T-helper 17 cell (primary cell): Measurements from ENCODE around the gene RER1. TPM values are rescaled to one million over a fixed set of nuclear protein-coding genes. Genes with fewer than 3 reads are reported as not detected.
A peak's percentile ranks its signal among the peaks of the same experiment; 100 is the strongest.
"Not testable (repeated sequence)": the region's sequence is repeated elsewhere in the genome, so short reads cannot be mapped to it uniquely, and the experiment has no call there.

Experiments used
- ATAC-seq: fragments of 150-1000 bp; cut with Tn5 transposase; 2 replicates; pipeline ENCODE4 v1.10.0; 2021; ENCODE audit warnings: mild to moderate bottlenecking, moderate library complexity
- DNase-seq, 3 donors: peaks; one replicate each; pipeline versions ENCODE4 v3.0.0 to v3.0.0-alpha.2; 2020 to 2021
- H3K9me3 ChIP-seq: one replicate; pipeline ENCODE4 v1.7.0; 2013; ENCODE audit warnings: low read length, mild to moderate bottlenecking; ENCODE audit not compliant: control insufficient read depth, poor library complexity, severe bottlenecking
- H3K27ac Mint-ChIP-seq: one replicate; pipeline ENCODE4 v1.8.0; 2022; ENCODE audit warnings: mild to moderate bottlenecking, moderate library complexity, mixed read lengths
- H3K27me3 Mint-ChIP-seq: one replicate; pipeline ENCODE4 v1.8.0; 2022; ENCODE audit warnings: mixed read lengths
- H3K36me3 Mint-ChIP-seq: one replicate; pipeline ENCODE4 v1.8.0; 2022; ENCODE audit warnings: low read depth, mixed read lengths
- H3K4me1 Mint-ChIP-seq: one replicate; pipeline ENCODE4 v1.8.0; 2022; ENCODE audit warnings: mild to moderate bottlenecking, mixed read lengths
- H3K4me3 Mint-ChIP-seq: one replicate; pipeline ENCODE4 v1.8.0; 2022; ENCODE audit warnings: mild to moderate bottlenecking, moderate library complexity, mixed read lengths
- total RNA-seq, 4 donors: library from RNA in 2 of 4; stranded (reverse) in 2 of 4; gene quantifications; one replicate each; pipeline ENCODE4 v1.2.3 and lab custom pipeline; 2022 to 2026

The RER1 gene
- total RNA-seq, 2 donors from 2014 or later, result 68.4 to 70.0 TPM

DNA sequence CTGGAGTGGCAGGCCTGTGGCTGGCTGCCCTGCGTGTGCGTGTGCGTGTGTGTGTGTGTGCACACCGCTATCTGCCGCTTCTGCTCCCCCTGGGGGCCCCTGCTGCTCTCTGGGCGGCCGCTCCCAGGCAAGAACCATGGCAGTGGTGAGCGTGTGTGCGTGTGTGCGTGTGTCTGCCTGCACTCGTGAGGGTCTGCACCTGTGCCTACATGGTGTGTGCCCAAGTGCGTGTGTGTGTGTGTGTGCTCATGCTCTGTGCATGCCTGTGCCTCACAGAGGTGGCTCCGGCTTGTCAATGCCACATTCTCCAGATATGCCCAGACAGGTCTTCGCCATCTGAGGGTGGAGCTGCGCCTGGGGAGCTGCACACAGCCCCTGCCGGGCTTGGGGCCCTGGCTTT, 39.5 kb downstream of the RER1 start:
- no peak overlapping the region for H3K4me3 Mint-ChIP-seq

DNA sequence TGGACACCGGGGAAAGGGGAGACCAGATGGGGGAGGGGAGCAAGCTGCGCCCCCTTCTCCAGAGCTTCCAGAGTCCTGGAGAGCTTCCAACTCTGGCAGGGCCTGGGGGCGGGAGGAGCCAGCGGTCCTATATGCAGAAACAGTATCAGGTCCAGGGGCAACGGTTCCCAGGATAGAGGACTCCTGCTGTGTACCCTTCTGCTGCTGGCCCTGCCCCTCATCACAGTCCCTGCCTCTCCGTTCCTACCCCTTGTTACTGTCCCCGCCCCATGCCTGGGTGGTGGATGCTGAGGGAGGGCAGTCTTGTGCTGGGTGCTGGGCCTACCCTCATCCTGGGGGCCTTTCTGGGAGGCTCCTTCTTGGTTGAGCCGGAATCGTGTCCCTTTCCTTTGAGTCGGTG, 39.9 kb downstream of the RER1 start:
- no peaks in the 10 kb centered on the region for H3K4me1 Mint-ChIP-seq
- DNase-seq, result no peak
- H3K4me3 Mint-ChIP-seq, result no peak overlapping the region
- no peaks in the 10 kb centered on the region for H3K9me3 ChIP-seq
- no peaks in the 10 kb centered on the region for H3K36me3 Mint-ChIP-seq
- no peaks in the 10 kb centered on the region for H3K27me3 Mint-ChIP-seq
- no peak for ATAC-seq
- no peak overlapping the region for H3K27ac Mint-ChIP-seq

More for the DNA sequence above, 39.5 kb downstream of the RER1 start:
- H3K4me1 Mint-ChIP-seq, result no peaks in the 10 kb centered on the region
- no peaks in the 10 kb centered on the region for H3K36me3 Mint-ChIP-seq
- H3K27me3 Mint-ChIP-seq, result no peaks in the 10 kb centered on the region
- ATAC-seq, result no peak
- H3K27ac Mint-ChIP-seq, result no peak overlapping the region
- H3K9me3 ChIP-seq, result no peaks in the 10 kb centered on the region
- no peak for DNase-seq

DNA sequence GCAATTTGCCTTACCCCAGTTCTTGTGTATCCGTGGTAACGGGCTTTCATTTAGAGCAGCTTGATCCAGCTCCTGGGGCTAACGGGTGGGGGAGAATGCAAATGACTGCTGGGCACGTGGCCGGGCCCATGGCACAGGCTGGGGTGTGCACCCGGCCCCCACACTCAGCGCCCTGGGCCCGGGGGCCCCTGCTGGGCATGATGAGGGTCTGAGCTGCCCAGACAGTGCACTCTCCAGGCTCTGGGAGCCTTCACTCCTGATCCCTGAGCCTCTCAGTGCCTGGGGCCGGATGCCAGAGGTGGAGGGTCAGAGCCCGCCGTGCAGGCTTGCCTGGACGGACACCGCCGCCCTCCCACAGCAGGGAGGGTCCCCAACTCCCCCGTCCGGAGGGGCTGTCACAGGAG, 40.8 kb downstream of the RER1 start:
- Mint-ChIP-seq H3K27me3 (no peaks in the 10 kb centered on the region), H3K36me3 (no peaks in the 10 kb centered on the region), H3K27ac (no peak overlapping the region), H3K4me3 (no peak overlapping the region), H3K4me1 (no peaks in the 10 kb centered on the region)
- no peaks in the 10 kb centered on the region for H3K9me3 ChIP-seq
- DNase-seq (no peak), ATAC-seq (no peak)

DNA sequence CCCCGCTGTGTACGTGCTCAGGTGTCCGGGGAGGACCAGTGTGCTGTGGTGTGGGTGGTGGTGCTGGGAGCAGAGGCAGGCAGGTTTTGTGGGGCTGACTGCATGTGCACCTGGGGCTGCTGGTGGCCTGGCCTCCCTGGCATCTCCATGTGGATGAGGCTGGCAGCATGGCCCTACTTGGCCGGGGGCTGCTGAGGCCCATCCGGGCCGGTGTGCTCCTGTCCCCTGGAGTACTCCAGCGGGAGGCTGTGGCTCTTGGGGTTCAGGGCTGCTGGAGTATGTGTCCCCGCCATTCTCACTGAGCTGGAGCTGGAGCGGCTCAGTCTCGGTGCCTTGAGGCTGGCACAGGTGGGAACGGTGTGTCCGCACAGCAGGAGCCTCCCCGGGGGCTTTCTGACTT, 41.6 kb downstream of the RER1 start:
- H3K9me3 ChIP-seq, result no peaks in the 10 kb centered on the region
- DNase-seq (no peak), ATAC-seq (no peak)
- Mint-ChIP-seq H3K27ac (no peak overlapping the region), H3K4me3 (no peak overlapping the region), H3K27me3 (no peaks in the 10 kb centered on the region), H3K4me1 (no peaks in the 10 kb centered on the region), H3K36me3 (no peaks in the 10 kb centered on the region)

DNA sequence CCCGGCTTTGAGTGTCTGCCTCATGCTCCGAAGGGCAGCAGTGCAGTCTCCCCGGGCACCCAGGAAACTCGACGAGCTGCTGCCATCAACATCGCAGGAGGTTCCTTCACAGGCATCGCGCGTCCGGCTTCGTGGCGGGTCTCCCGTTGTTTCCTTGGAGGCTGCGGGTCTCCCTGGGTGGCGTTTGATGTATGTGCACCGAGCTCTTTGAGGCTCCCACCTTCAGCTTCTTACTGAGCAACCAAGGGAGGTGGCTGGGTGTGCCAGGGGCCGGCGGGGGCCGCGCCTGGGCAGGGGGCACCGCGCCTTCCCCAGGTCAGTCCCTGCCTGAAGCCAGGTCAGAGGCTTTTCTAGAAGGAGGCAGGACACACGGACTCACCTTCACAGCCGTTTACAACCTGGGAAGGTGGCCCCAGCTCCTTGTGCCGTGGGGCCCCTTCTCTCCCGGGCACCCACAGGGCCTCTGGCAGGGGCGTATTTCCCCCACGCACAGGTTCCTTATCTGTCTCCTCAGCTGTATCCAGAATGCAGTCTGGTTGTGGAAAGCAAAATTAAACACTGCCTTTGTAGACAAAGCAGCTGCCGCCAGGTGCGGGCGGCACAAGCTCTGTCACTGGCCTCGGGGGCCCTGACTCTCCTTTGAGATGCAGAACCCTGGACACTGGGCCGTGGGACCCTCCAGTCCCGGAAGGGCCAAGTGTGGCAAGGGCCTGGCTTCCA, 42.5 kb downstream of the RER1 start:
- no peak overlapping the region for H3K27ac Mint-ChIP-seq

DNA sequence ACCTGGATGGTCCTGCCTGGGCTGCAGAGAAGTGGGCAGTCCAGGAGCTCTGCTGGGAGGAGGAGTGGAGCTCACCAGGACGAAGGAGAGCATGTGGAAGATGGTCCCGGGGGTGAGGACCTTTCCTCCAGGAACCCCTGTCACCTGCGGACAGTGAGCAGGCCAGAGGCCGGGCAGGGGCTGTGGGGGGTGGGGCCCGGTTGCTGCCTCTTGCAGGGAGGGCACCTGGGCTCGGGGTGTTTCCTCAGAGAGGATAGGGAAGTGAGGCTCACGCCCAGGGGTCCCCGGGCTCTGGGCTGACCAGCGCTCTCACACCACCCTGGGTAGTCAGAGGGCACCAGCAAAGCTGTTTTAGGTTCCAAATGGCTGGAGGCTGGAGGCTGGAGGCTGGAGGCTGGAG, 43.5 kb downstream of the RER1 start:
- Mint-ChIP-seq H3K4me3 (no peak overlapping the region), H3K36me3 (no peaks in the 10 kb centered on the region), H3K27me3 (no peaks in the 10 kb centered on the region), H3K27ac (peak overlapping the region; percentile 57), H3K4me1 (no peaks in the 10 kb centered on the region)
- H3K9me3 ChIP-seq, result no peaks in the 10 kb centered on the region
- ATAC-seq (no peak), DNase-seq (no peak)

More for the DNA sequence above, 42.5 kb downstream of the RER1 start:
- ATAC-seq, result no peak
- H3K9me3 ChIP-seq, result no peaks in the 10 kb centered on the region
- Mint-ChIP-seq H3K36me3 (no peaks in the 10 kb centered on the region), H3K4me1 (no peaks in the 10 kb centered on the region), H3K4me3 (no peak overlapping the region), H3K27me3 (no peaks in the 10 kb centered on the region)
- DNase-seq, result no peak

DNA sequence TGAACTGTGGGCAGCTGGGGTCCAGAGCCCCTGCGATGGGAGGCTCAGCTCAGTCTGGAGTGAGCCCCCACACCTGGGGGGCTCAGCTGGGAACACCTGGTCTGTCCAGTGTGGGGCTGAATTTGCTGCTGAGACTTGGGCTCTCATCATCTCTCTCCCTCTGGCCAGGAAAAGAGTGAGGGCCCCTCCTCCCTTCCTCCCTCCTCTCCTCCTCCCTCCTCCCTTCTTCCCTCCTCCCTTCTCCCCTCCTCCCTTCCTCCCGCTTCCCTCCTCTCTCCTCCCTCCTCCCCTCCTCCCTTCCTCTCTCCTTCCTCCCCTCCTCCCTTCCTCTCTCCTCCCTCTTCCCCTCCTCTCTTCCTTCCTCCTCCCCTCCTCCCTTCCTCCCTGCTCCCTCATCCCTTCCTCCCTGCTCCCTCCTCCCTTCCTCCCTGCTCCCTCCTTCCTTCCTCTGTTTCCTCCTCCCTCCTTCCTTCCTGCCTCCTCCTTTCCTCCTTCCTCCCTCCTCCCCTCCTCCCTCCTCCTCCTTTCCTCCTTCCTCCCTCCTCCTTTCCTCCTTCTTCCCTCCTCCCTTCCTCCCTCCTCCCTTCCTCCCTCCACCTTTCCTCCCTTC, 44.2 kb downstream of the RER1 start:
- Mint-ChIP-seq H3K4me3 (no peak overlapping the region), H3K27ac (peak overlapping the region; percentile 57), H3K36me3 (no peaks in the 10 kb centered on the region), H3K27me3 (no peaks in the 10 kb centered on the region), H3K4me1 (peaks cover 4% of the 10 kb centered on the region)
- ATAC-seq, result no peak
- DNase-seq, result no peak
- H3K9me3 ChIP-seq, result no peaks in the 10 kb centered on the region

DNA sequence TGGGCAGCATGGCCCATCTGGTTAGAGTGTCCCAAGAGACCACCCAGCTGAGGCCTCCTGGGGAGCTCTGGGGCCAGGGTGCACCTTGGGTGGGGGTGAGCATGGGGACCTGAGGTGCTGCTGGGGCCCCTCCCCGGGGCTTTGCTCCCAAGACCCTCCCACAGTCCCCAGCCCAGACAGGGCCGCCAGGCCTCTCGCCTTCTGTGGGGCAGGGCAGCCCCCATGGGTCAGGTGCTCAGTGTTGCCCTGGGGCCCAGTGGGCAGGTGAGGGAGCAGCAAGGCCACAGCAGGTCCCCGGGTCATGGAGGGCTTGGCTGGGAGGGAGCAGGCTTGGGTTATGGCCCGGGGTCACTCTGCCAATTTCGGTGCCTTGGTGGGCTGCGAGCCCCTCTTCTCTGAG, 45.2 kb downstream of the RER1 start:
- no peaks in the 10 kb centered on the region for H3K9me3 ChIP-seq
- H3K4me3 Mint-ChIP-seq, result no peak overlapping the region
- DNase-seq (no peak), ATAC-seq (no peak)
- no peak overlapping the region for H3K27ac Mint-ChIP-seq
- no peaks in the 10 kb centered on the region for H3K27me3 Mint-ChIP-seq
- peaks cover 4% of the 10 kb centered on the region for H3K4me1 Mint-ChIP-seq
- no peaks in the 10 kb centered on the region for H3K36me3 Mint-ChIP-seq

DNA sequence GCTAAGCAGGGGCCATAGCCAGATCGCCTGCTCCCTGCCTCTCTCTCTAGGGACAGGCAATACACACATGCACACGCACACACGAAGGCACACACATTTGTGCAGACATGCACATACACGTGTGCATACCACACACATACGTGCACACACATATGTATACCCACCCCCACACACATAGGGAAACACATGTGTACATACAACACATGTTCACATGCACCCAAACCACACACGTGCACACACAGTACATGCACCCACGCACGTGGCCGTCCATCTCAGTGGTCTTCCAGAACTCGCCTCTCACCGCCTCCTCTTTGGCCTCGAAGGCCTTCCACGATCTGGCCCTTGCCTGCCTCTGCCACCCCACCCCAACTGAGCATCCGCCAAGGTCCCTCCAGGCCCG, 46.0 kb downstream of the RER1 start:
- peaks cover 3% of the 10 kb centered on the region for H3K27me3 Mint-ChIP-seq
- H3K4me1 Mint-ChIP-seq, result peaks cover 4% of the 10 kb centered on the region
- H3K9me3 ChIP-seq, result no peaks in the 10 kb centered on the region
- no peak overlapping the region for H3K4me3 Mint-ChIP-seq
- ATAC-seq (no peak), DNase-seq (no peak)
- H3K36me3 Mint-ChIP-seq, result no peaks in the 10 kb centered on the region
- H3K27ac Mint-ChIP-seq, result no peak overlapping the region

DNA sequence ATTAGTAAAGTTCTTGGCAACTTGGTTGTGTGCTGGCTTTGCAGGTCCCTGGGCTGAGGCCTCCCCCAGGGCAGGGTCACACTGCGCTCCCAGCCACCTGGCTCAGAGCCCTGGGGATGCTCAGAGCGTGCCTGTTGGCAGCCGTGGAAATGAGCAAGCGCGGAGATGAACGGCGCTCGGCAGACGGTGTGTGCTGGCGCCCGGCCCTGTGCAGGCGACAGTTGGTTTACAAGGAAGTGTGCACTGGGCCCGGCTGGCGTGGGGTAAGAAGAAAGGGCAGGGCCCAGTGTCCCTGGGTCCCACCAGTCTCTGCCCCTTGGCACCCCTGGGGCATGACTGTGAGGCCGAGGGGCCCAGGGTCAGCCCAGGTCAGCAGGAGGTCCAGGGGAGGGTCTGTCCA, 46.4 kb downstream of the RER1 start:
- H3K4me1 Mint-ChIP-seq, result peaks cover 4% of the 10 kb centered on the region
- no peaks in the 10 kb centered on the region for H3K9me3 ChIP-seq
- H3K27ac Mint-ChIP-seq, result no peak overlapping the region

DNA sequence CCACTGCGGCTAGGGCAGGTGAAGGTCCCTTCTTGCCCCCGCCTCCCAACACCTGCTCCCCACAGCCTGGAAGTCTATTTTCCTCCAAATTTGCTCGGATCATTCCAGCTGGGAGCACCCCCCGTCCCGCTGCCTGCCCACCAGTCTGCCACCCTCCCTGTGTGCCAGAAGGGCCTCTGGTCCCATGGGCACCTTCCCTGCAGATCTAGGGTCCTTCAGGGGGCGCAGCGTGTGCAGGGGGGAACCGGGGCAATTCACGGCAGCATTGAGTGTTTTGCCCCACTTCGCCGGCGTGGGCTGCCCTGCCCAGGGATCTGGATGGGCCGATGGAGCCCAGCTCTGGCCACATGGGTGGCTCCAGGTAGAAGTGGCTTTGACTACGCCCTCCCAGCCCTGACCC, 47.0 kb downstream of the RER1 start:
- DNase-seq (no peak), ATAC-seq (no peak)
- no peak overlapping the region for H3K27ac Mint-ChIP-seq
- H3K4me1 Mint-ChIP-seq, result peaks cover 4% of the 10 kb centered on the region
- H3K27me3 Mint-ChIP-seq, result peaks cover 6% of the 10 kb centered on the region
- H3K36me3 Mint-ChIP-seq, result no peaks in the 10 kb centered on the region
- no peaks in the 10 kb centered on the region for H3K9me3 ChIP-seq
- H3K4me3 Mint-ChIP-seq, result no peak overlapping the region

More for the DNA sequence above, 46.4 kb downstream of the RER1 start:
- Mint-ChIP-seq H3K27me3 (peaks cover 6% of the 10 kb centered on the region), H3K36me3 (no peaks in the 10 kb centered on the region), H3K4me3 (no peak overlapping the region)
- ATAC-seq, result no peak
- no peak for DNase-seq

DNA sequence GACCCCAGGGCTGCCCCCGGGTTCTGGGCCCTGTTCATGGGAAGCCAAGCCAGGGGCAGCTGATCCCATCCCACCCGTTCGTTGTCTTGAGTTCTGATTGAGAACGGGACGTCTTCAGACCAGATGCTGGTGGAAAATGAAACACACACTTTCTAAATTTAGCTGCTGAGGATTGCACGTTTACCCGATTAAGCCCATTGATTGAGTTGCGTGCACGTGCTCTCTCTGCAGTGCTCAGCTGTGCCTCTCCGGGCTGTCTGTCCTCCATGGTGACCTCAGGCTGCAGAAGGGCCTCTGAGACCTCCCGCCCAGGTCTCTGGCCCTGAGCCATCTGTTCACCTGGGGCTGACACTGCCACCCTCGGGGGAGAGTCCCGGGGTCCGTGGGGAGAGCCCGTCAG, 47.7 kb downstream of the RER1 start:
- DNase-seq, result no peak
- H3K4me1 Mint-ChIP-seq, result peaks cover 4% of the 10 kb centered on the region
- no peak overlapping the region for H3K27ac Mint-ChIP-seq
- no peaks in the 10 kb centered on the region for H3K36me3 Mint-ChIP-seq
- H3K27me3 Mint-ChIP-seq, result peaks cover 6% of the 10 kb centered on the region
- no peaks in the 10 kb centered on the region for H3K9me3 ChIP-seq
- ATAC-seq, result no peak
- no peak overlapping the region for H3K4me3 Mint-ChIP-seq

DNA sequence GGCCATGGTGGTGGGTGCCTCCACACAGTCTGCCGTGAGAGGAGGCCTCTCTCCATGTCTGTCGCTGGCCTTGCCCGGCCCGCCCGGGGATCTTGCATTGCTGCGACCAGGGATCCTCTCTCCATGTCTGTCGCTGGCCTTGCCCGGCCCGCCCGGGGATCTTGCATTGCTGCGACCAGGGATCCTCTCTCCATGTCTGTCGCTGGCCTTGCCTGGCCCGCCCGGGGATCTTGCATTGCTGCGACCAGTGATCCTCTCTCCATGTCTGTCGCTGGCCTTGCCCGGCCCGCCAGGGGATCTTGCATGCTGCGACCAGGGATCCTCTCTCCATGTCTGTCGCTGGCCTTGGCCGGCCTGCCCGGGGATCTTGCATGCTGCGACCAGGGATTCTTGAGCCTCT, 48.7 kb downstream of the RER1 start:
- H3K4me1 Mint-ChIP-seq, H3K9me3 ChIP-seq, DNase-seq, H3K27ac Mint-ChIP-seq, H3K36me3 Mint-ChIP-seq, H3K4me3 Mint-ChIP-seq, ATAC-seq: not testable (repeated sequence)
- peaks cover 11% of the 10 kb centered on the region for H3K27me3 Mint-ChIP-seq

DNA sequence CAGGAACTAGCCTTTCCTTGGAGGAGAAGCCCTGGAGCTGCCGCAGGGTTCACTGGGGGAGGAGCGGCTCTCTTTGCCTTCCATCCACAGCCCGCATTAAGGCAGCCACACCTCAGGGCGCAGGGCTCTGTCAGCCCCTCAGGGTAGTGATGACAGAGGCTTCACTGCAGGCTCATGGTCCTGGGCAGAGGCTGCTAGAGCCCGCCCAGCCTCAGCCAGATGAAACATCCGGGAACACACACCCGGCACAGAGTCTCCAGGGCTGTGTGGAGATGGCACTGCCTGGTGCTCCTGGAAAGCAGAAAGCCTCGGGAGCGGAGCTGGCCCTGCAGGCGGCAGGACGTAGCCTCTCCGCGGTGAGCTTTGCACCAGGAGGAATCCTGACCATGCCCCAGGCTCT, 50.1 kb downstream of the RER1 start:
- Mint-ChIP-seq H3K27ac (no peak overlapping the region), H3K4me1 (peaks cover 4% of the 10 kb centered on the region), H3K36me3 (no peaks in the 10 kb centered on the region), H3K4me3 (no peak overlapping the region), H3K27me3 (peaks cover 11% of the 10 kb centered on the region)
- ATAC-seq (no peak), DNase-seq (no peak)
- no peaks in the 10 kb centered on the region for H3K9me3 ChIP-seq
